Neural progenitor cell (in vitro differentiated cells): ENCODE results near the gene MRC1.
"Not testable (repeated sequence)": the region's sequence is repeated elsewhere in the genome, so short reads cannot be mapped to it uniquely, and the experiment has no call there.

Experiments used
- EZH2 ChIP-seq: fragments of 200-600 bp; sonication (generic); IDR thresholded peaks from 2 replicates; pipeline ENCODE4 v1.6.1; 2017; ENCODE audit warnings: antibody characterized with exemption, mild to moderate bottlenecking, moderate library complexity
- TF ChIP-seq, protein P1 (sequence below): fragments of 200-600 bp; sonication (generic); IDR thresholded peaks from 2 replicates; pipeline ENCODE4 v1.5.1; 2017; ENCODE audit warnings: antibody characterized with exemption, mild to moderate bottlenecking

- TF ChIP-seq, protein P1, sequence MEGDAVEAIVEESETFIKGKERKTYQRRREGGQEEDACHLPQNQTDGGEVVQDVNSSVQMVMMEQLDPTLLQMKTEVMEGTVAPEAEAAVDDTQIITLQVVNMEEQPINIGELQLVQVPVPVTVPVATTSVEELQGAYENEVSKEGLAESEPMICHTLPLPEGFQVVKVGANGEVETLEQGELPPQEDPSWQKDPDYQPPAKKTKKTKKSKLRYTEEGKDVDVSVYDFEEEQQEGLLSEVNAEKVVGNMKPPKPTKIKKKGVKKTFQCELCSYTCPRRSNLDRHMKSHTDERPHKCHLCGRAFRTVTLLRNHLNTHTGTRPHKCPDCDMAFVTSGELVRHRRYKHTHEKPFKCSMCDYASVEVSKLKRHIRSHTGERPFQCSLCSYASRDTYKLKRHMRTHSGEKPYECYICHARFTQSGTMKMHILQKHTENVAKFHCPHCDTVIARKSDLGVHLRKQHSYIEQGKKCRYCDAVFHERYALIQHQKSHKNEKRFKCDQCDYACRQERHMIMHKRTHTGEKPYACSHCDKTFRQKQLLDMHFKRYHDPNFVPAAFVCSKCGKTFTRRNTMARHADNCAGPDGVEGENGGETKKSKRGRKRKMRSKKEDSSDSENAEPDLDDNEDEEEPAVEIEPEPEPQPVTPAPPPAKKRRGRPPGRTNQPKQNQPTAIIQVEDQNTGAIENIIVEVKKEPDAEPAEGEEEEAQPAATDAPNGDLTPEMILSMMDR = not testable (repeated sequence)
- TF ChIP-seq EZH2 = not testable (repeated sequence)
Measured at GRCh38 chr10:17950269-17950668, 141.1 kb downstream of the MRC1 start.
